Bronchial epithelial cell (primary cell): ENCODE measurements around the gene SORBS1. TPM values are rescaled to one million over a fixed set of nuclear protein-coding genes. Genes with fewer than 3 reads are reported as not detected.

Experiments
- DNase-seq: peaks from one replicate; pipeline ENCODE4 v3.0.0-alpha.2; 2010; ENCODE audit warnings: low read depth
- FAIRE-seq: peaks from 2 replicates; lab custom pipeline; 2011; peaks lifted over from hg19 to GRCh38; lab: Jason Lieb, UNC
- H3K27me3 ChIP-seq: 2 replicates; pipeline ENCODE4 v1.5.1; 2011; ENCODE audit warnings: low read length; ENCODE audit not compliant: control insufficient read depth, insufficient read depth
- H3K36me3 ChIP-seq: 2 replicates; pipeline ENCODE4 v1.5.1; 2011; ENCODE audit warnings: low read length; ENCODE audit not compliant: control insufficient read depth, insufficient read depth
- H3K4me3 ChIP-seq: 2 replicates; pipeline ENCODE4 v1.5.1; 2011; ENCODE audit warnings: mild to moderate bottlenecking, low read depth, low read length, control low read depth
- CTCF ChIP-seq: IDR thresholded peaks from 2 replicates; pipeline ENCODE4 v1.5.1; 2011; ENCODE audit warnings: mild to moderate bottlenecking, moderate library complexity, low read length, control low read depth, inconsistent platforms; ENCODE audit not compliant: insufficient read depth, severe bottlenecking
- total RNA-seq: library from RNA; depleted of rRNA; stranded (reverse); fragments of >200 nt; gene quantifications from 2 replicates; pipeline ENCODE4 v1.2.1, GENCODE V29; 2014

SORBS1 gene
- total RNA-seq, 1 donor from 2014 or later, result under 0.01 TPM

GRCh38 chr10:95411635-95412034, 149.5 kb downstream of the SORBS1 start:
- Histone ChIP-seq H3K27me3 (no peaks in the 10 kb centered on the region), H3K4me3 (no peak overlapping the region), H3K36me3 (no peaks in the 10 kb centered on the region)
- TF ChIP-seq CTCF, result no peak
- DNase-seq (no peak), FAIRE-seq (no peak)

- DNase-seq, result no peak
- no peak overlapping the region for H3K4me3 ChIP-seq
- no peaks in the 10 kb centered on the region for H3K27me3 ChIP-seq
- FAIRE-seq, result no peak
- no peak for TF ChIP-seq CTCF
- no peaks in the 10 kb centered on the region for H3K36me3 ChIP-seq
Measured at GRCh38 chr10:95408983-95409873, 151.9 kb downstream of the SORBS1 start.

GRCh38 chr10:95408148-95408960, 152.8 kb downstream of the SORBS1 start:
- no peak overlapping the region for H3K4me3 ChIP-seq
- peak; percentile 42 for DNase-seq
- no peak for TF ChIP-seq CTCF
- FAIRE-seq, result no peak
- no peaks in the 10 kb centered on the region for H3K27me3 ChIP-seq
- H3K36me3 ChIP-seq, result no peaks in the 10 kb centered on the region

GRCh38 chr10:95407546-95407945, 153.6 kb downstream of the SORBS1 start:
- H3K4me3 ChIP-seq, result no peak overlapping the region
- TF ChIP-seq CTCF, result no peak
- FAIRE-seq, result no peak
- no peaks in the 10 kb centered on the region for H3K27me3 ChIP-seq
- DNase-seq, result no peak
- no peaks in the 10 kb centered on the region for H3K36me3 ChIP-seq

- no peak for FAIRE-seq
- no peak overlapping the region for H3K4me3 ChIP-seq
- no peak for TF ChIP-seq CTCF
- H3K36me3 ChIP-seq, result no peaks in the 10 kb centered on the region
- no peaks in the 10 kb centered on the region for H3K27me3 ChIP-seq
- DNase-seq, result no peak
Measured at GRCh38 chr10:95406651-95407280, 154.4 kb downstream of the SORBS1 start.
